Coronary artery (tissue), 2 donors: ENCODE results near the gene DOCK3.

Experiments
- DNase-seq: peaks from one replicate; pipeline ENCODE4 v3.0.0-alpha.2; 2017; ENCODE audit warnings: low spot score
- H3K27ac ChIP-seq, 2 donors: fragments of 200-600 bp; sonication (generic); one replicate each; pipeline ENCODE4 v1.5.1; 2016 to 2019
- H3K4me3 ChIP-seq: fragments of 200-600 bp; sonication (generic); 2 replicates; pipeline ENCODE4 v1.5.1; 2016; ENCODE audit warnings: mild to moderate bottlenecking, moderate library complexity
- TF ChIP-seq, protein P1 (sequence below): fragments of 200-600 bp; sonication (generic); IDR thresholded peaks from one replicate; pipeline ENCODE4 v1.5.1; 2019; ENCODE audit warnings: antibody characterized with exemption

Gene DOCK3

GRCh38 chr3:51004235-51004634 is 329.5 kb downstream of the DOCK3 start:
- TF ChIP-seq, protein P1, sequence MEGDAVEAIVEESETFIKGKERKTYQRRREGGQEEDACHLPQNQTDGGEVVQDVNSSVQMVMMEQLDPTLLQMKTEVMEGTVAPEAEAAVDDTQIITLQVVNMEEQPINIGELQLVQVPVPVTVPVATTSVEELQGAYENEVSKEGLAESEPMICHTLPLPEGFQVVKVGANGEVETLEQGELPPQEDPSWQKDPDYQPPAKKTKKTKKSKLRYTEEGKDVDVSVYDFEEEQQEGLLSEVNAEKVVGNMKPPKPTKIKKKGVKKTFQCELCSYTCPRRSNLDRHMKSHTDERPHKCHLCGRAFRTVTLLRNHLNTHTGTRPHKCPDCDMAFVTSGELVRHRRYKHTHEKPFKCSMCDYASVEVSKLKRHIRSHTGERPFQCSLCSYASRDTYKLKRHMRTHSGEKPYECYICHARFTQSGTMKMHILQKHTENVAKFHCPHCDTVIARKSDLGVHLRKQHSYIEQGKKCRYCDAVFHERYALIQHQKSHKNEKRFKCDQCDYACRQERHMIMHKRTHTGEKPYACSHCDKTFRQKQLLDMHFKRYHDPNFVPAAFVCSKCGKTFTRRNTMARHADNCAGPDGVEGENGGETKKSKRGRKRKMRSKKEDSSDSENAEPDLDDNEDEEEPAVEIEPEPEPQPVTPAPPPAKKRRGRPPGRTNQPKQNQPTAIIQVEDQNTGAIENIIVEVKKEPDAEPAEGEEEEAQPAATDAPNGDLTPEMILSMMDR, result no peak
- no peak overlapping the region for H3K4me3 ChIP-seq
- no peak overlapping the region for H3K27ac ChIP-seq
- DNase-seq, result no peak

DNA sequence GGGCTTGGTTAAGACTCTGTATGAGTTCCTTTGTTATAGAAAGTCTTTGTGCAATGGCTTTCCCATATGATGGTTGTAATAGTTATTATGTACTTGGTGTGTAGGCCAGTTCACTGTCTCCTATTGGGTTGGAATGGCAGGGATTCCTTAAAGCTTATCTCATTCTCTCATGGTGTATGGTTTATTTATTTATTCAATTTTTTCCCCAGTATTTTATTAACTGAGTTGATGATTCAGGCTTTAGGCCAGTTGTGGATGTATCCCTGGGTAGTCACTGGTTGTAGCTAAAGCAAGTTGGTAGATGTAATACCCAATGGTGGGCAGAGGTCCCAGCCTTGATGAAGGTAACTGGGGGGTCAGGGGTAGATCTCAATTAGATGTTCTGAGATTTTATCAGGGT is 349.4 kb downstream of the DOCK3 start:
- H3K27ac ChIP-seq, result no peak overlapping the region
- TF ChIP-seq, protein P1, result no peak
- DNase-seq, result no peak
- H3K4me3 ChIP-seq, result no peak overlapping the region

GRCh38 chr3:51024765-51025632 is 350.3 kb downstream of the DOCK3 start:
- no peak for DNase-seq
- TF ChIP-seq, protein P1, result no peak
- no peak overlapping the region for H3K4me3 ChIP-seq
- H3K27ac ChIP-seq, result no peak overlapping the region

DNA sequence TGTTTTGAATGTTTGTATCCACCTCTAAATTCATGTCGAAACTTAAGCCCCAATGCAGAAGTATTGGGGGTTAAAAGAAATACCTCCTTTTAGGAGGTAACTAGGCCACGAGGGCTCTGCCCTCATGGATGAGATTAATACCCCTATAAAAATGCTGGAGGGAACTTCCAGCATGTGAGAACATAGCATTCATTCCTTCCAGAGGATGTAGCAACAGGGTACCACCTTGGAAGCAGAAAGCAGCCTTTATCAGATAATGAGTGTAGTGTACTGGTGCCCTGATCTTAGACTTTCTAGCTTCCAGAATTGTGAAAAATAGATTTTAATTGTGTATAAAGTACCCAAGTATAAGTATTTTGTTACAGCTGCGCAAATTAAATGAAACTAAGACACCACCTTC is 356.9 kb downstream of the DOCK3 start:
- DNase-seq, result no peak
- Histone ChIP-seq H3K27ac (no peak overlapping the region), H3K4me3 (no peak overlapping the region)
- TF ChIP-seq, protein P1, result no peak

DNA sequence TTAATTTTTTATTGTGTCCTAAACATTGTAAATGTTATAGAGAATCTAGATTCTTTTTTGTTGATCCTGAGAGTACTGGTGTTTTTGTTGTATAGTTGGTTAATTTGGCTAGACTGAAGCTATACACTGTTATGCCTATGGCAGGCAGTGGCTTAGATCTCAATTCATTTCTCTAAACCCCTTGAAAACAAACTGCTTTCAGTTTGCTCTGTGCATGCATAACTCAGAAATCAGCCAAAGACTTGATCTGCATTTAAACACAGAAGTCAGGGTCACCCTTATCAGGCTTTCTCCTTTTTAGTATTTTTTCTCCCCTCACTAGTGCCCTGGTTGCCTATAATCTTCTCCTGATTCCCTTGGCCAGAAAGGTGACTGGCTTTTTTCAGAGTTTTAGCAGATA is 360.9 kb downstream of the DOCK3 start:
- TF ChIP-seq, protein P1, result no peak
- Histone ChIP-seq H3K4me3 (no peak overlapping the region), H3K27ac (no peak overlapping the region)
- no peak for DNase-seq

DNA sequence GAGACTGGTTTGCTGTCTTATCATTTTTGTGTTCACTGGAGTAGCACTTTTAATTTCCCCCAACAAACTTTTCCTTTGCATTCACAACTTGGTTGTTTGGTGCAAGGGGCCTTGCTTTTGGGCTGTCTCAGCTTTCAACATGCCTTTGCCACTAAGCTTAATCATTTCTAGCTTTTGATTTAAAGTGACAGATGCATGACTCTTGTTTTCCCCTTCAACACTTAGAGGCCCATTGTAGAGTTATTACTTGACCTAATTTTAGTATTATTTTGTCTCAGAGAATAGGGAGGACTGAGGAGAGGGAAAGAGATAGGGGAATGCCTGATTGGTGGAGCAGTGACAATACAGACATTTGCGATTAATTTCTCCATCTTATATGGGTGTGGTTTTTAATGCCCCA is 370.3 kb downstream of the DOCK3 start:
- DNase-seq, result no peak
- no peak overlapping the region for H3K4me3 ChIP-seq
- no peak overlapping the region for H3K27ac ChIP-seq
- TF ChIP-seq, protein P1, result no peak

DNA sequence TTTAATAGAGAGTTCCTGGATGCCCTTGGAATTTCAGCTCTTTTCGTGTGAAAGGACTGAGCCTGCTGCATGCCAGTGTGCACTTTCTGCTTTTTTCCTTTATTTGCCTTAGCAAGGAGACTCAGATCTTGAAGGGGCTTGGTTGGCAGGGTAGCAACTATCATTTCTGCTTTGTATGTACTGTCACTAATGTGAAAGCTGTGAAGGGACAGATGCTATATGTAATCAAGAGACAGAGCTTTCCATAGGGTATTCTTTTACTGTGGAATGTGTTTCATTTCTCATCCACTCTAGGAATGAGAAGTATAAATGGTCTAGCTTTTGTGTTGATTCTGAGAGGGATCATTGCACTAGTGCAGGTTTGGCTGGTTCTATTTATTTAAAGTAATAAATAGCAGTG is 377.8 kb downstream of the DOCK3 start:
- Histone ChIP-seq H3K4me3 (no peak overlapping the region), H3K27ac (no peak overlapping the region)
- DNase-seq, result no peak
- TF ChIP-seq, protein P1, result no peak
